GM19025 (cell line): Measurements from ENCODE around the gene PDZD4.

Experiments
- ATAC-seq: cut with Tn5 transposase; IDR thresholded peaks from one replicate; pipeline ENCODE4 v1.9.1; 2021; ENCODE audit warnings: mild to moderate bottlenecking, low read depth, moderate library complexity; ENCODE audit not compliant: unreplicated experiment

Gene PDZD4

DNA sequence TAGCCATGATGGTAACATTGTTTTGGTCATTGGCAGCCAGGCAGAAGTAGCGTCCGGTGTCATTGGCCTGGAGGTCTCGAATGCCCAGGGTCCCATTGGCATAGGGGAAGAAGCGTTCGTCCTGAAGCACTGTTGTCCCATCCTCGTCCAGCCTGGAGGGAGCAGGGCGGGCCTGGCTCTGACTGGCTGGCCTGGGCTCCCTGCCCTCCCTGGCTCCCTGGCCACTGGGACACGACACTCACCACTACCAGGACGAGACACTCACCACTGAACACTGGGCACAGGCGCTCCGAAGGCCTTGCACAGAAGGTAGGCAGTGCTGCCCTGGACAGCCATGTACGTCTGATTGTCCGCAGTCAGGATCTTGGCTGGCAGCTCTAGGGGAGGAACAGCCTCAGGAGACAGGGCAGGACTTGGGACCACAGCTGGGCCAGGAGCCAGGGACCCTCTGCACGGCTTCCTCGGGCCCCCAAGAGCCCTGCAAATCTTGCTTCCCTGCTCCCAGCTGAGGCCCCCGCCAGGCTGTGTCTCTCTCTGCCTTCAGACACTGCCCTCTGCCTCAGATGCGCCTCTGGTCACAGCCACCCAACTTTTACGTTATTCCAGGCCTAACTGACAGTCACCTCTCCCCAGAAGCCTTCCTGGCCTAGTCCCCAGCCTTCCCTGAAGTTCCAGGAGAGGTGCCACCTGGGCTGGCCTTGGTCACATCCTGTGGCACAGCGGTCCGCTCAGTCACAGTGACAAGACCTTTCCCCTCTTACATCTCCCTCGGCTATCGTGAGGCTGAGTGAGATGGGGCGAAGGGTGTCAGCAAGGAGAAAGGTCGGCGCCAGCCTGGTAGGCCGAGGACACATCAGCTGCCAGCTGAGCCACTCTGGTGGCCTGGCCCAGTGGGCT, 38.5 kb upstream of the PDZD4 start:
- no peak for ATAC-seq

DNA sequence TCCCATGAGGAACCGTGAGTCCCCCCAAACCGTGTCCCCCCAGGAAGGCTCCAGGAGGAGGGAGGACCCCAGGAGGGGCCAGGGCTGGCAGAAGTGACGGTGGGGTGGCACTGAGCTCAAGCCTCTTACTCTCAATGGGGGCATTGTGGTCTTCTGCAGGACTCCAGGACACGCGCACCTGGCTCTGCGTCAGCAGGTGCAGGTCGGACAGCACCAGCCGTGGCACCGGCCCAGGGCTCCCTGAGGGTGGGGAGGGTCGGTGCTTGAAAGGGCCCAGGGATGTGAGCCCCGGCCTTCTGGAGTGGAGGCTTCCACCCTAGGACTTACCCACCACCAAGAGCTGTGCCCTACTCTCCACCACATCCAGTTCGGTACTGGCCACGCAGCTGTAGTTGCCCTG, 37.3 kb upstream of the PDZD4 start:
- ATAC-seq, result no peak

DNA sequence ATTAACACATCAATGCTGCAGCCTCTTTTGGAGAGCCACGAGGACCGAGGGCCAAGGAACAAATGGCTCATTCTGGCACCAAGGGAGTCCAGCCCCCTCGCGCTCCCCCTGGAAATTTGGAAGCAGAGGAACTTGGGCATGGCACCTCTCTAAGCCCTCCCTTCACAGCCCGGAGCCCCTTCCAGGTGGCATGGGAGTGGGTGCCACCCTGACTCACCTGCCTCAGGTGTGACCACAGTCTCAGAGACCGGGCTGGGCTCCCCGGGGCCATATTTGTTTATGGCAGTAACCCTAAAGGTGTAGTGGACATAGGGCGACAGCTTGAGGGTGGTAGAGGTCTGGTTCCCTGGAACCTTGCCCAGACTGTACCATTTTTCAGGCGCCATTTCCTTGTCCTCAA, 36.8 kb upstream of the PDZD4 start:
- ATAC-seq, result no peak

DNA sequence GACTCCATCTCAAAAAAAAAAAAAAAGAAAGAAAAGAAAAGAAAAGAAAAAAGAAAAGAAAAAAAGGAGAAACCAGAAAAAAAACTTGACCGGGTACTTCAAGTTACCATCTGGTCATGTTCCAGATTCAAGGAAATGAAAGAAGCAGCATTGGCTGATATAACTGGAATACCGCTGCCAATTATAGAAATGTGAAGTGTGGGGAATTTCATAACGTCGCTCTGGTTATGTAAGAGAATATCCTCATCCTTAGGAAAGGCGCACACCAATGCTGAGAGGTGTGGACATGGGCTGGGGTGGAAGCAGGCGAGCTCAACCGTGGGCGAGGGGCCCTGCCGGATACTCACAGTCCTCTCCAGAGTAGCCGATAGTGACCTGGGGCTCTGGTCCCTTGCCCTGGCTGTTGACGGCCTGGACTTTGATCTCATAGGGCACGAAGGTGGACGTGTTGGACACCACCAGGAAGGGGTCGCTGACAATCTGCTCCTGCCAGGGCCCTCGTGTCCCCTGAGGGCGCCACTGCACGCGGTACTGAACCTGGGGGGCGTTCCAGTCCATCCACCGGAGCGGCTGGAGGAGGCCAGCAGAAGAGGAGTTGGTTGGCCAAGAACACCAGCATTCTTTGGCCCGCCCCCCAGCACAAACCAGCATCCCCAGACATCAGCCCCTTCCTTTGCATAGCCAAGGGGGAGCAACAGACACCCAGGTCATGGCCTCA, 36.1 kb upstream of the PDZD4 start:
- ATAC-seq, result no peak

DNA sequence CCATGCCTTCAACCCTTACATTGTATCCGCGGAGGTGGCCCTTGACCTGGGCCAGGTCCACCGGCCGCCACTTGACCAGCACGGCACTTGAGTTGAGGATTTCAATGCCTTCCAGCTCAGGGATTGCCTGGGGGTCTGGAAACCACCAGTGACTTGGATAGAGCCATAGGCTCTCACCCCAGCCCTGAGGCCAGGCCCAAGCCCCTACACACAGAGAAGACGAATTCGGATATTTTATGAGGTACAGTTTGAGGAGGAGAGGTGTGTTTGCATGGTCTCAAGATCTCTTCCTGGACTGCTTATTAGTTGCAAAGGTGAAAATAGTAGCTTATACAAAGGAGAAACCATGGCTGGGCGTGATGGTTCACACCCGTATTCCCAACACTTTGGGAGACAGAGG, 35.3 kb upstream of the PDZD4 start:
- no peak for ATAC-seq

DNA sequence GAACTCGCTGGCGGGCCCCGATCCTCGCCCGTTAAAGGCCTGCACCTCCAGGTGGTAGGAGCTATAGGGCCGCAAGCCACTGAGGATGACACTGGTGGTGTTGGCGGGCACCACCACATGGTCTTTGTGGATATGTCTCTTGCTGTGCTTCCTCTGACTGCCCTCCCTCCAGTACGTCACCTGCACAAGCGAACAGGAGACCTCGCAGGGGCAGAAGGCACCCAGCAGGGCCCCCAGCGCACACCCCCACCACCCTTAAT, 34.9 kb upstream of the PDZD4 start:
- no peak for ATAC-seq

DNA sequence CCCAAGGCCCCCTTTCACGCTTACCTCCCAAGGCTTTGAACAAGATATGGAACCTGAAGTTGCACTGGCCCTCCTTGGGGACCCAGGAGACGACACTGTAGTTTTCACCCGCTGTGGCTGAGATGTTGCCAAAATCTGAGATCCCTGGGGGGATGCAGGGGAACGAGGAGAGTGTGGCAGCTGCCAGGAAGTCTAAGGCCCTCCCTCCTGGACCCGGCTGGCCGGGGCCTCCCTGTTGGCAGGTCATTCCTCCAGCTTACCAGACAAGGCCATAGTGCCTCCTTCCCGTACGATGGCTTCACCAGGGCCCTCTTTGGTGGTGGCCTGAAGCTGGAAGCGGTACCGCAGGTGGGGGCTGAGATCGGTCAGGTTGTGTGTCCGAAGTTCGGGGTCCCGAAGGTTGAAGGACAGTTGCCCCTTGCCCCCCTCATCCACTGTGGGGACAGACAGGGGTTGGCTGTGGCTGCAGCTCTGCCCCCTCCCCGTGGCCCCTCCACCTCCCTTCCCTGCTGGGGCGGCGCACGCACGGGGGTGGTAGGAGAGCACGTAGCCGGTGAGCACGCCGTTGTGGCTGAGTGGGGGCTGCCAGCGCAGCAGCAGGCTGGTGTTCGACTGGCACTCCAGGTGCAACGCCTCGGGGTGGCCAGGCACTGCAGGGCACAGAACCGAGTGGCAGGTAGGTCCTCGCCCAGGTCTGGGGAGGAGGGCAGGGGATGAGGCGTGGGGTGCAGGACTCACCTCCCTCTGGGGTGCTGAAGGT, 34.4 kb upstream of the PDZD4 start:
- ATAC-seq, result no peak

DNA sequence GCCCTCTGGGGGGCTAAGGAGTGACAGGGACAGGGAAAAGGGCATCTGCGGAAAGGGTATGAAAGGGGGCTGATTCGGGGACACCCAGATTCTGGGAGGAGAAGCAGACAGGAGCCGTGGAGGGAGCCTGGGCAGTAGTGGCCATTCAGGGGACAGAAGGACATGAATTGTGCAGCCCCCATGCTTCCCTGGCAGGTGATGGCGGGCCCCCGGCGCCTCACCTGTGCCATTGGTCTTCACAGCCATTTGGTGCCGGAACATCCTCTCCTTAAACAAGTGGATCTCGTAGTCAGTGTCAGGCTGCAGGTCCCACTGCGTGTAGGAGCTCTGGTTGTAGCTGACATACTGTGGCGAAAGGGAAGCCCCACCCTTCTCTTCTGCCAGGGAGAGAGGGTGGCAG, 33.8 kb upstream of the PDZD4 start:
- no peak for ATAC-seq

DNA sequence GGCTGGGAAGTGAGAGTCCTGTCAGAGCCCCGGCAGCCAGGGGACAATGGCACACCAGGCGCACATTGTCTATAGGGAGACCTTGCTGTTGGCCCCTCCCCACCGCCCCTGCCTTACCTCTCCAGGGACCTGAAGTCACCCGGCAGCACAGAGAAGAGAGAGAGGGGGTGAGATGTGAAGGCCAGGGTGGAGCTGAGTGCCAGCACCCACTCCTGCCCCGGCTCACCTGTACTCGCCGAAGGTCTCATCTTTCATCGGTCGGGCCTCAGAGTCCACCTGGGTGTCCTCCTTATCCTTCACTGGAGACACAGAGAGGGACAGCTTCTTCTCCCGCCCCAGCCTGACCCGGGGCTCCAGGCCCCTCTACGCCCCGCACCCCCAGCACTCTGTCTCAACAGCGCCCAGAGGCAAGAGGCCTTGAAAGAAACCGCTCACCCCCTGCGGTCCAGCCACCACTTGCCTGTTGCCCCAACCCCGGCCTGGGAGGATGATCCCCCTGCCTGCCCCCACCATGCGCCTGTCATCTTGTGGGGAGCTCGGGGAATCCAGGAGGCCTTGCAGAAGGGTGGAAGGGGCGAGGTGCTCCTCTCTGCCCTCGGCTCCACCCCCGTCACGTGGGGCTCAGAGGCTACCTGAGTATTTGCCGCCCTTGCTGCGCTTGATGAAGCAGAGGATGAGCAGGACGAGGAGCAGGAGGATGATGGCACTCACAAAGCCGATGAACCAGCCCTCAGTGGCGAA, 33.1 kb upstream of the PDZD4 start:
- ATAC-seq, result no peak

DNA sequence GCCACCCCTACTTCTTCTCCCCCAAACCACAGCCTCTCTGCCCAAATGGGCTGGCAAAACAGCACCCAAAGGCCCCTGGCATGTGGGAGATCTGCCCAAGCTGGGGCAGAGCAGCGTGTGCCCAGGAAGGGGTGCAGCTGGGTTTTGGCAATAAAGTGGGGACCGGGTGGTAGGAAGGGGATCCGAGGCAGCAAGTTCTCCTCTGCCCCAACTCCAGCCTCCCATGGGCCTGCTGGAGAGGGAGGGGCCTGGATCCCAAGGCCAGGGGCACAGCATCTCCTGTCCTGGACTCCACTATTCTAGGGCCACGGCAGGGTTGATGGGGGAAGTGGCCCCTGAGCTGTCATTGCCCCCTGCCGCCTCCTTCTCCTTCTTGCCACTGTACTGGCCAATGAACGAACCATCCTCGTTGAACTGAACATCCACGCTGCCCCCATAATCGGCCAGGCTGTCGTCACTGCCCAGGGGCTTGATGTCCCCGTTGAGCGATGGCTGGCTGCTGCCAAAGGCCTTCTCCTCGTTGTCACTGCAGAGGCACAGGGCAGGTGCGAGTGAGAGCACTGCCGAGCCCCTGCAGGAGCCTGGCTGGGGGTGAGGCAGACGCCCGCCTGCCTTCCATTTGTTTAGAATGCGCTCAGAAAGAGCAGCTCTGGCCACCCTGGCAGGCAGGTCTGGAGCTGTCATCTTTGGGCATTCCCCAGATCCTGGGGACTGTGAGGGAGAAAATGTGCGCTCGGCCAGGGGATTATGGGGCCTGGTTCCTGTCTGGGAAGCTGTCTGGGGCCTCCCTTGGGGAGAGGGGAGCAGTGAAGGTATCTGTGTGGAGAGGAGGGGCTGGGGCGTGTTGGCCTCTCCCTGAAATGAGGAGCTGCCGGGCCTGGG, 32.3 kb upstream of the PDZD4 start:
- ATAC-seq, result no peak

DNA sequence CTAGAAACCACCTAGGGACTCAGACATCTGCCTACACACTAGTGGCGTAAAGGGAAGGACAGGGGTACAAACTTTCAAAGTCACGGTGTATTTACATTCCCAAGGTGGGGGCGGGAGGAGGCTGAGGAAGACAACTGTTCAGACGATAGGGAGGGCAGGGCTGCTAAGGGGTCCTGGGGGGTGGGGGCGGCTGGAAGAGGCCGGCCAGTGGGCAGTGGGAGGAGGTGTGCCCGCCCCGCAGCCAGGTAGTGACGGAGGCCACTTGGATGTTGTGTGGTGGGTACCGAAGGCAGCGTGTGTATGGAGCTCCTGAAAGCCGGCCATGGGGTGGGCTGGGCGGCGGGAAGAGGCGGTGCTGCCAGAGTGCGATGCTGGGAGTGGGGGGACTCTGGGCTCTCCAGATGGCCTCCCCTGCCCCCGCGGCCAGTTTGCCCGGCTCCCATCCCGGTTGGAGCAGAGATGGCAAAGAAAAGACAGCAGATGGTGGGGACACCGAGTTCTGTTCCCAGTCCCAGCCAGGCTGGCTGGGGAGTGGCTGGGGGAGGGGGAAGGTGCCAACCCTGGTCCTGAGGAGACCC, 31.5 kb upstream of the PDZD4 start:
- ATAC-seq, result no peak

DNA sequence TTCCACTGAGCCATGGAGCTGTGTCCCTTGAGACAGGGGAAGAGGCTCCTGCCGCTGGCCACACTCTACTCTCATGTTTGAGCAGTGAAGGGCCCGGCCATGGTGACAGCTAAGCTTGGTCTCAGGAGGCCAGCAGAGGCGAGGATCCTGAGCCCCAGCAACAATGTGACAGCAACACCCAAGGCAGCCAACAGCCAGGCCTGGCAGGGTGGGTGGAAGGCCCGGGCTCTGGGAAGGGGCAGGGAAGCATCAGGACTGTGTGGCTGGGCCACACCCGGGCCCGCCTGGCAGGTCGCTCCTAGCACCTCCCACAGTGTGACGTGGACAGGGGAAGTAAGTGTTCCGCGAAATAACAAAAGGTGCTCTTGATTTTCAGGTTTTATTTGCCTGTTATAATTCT, 30.8 kb upstream of the PDZD4 start:
- no peak for ATAC-seq

DNA sequence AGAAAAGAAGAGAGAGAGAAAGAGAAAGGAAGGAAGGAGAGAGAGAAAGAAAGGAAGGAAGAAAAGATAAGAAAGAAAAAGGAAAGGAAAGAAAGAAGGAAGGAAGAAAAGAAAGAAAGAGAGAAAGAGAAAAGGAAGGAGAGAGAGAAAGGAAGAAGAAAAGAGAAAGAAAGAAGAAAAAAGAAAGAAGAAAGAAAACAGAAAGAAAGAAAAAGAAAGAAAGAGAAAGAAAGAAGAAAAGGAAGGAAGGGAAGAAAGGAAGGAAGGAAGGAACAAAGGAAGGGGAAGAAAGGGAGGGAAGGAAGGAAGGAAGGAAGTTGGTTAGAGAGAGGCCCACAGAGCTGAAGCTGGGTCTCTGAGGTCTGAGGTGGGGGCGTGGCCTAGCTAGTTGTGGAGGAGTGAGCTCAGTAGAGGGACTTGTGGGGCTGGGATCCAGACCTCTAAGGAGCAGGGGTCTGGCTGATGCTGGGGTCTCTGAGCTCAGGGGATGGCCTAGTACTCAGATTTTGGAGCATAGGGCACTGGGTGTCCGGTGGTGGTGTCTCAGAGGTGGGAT, 27.1 kb upstream of the PDZD4 start:
- ATAC-seq, result no peak

DNA sequence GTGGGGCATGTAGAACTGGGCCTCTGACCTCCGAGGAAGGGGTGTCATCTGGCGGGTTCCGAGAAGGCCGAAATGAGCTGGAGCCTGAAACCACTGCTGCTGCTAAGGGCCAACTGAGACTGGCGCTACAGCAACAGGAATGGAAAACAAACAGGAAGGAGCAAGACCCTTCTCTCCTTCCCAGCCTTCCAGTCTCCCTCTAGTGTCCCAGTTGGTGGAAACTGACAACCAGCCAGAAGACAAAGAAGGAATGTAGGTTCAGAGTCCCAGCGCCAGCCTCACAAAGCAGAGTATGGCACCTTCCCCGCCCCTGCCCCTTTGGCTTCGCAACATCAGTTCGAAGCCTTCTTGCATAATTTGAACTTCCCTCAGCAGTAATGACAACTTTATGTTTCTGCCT, 24.4 kb upstream of the PDZD4 start:
- ATAC-seq, result no peak

DNA sequence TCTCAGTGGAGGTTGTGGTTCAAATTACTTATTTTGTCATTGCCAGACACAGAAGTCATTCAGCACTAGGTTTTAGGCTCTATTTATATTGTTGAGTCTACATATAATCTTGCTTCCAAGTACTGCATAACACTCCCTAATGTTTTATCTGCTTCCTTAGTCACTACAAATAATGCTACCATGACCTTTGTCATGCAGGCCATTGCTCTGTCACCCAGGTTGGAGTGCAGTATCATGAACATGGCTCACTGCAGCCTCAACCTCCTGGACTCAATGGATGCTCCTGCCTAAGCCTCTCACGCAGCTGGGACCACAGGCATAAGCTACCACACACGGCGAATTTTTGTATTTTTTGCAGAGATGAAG, 23.5 kb upstream of the PDZD4 start:
- no peak for ATAC-seq

DNA sequence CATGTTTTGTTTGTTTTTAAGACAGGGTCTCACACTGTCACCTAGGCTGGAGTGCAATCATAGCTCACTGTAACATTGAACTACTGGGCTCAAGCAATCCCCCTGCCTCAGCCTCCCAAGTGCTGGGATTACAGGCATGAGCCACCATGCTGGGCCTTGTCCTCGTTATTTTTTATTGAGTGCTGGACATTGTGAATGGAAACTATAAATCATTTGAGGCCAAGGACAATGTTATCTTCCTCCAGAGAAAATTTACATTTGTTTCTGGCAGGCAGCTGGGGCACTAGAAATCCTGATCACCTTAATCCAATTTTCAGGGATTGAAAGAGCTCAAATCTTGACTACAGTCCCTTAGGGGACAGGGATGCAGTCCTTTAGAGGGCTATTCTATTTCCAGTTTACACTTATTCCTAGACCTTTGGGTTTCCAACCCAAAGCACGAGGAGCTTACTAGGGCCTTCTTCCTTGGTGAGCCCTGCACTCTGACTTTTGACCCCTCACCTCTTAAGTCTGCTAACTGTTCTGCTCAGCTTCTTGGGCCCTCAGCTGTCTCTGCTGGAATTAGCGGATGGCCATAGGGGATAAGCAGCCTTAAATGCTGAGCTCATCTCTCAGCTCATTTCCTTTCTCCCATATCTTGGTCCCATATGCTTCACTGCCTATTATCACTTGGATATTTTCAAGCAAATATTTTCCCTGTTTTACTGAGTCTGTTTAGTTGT, 23.0 kb upstream of the PDZD4 start:
- ATAC-seq, result no peak

DNA sequence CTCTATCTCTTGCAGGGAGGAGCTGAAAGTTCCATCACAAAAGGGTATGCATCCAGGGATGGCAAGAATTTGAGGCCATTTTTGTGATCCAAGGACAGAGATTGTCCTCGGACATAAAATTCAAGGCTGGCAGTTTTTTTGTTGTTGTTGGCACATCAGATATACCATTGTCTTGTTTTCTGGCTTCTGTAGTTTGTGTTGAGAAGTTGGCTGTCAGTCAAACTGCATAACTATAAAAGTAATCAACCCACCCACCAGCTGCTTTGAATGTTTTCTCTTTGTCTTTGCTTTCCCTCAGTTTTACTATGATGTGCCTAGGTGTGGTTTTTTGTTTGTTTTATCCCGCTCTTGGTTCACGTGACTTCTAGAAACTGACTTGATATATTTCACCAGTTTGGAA, 21.6 kb upstream of the PDZD4 start:
- ATAC-seq, result no peak

DNA sequence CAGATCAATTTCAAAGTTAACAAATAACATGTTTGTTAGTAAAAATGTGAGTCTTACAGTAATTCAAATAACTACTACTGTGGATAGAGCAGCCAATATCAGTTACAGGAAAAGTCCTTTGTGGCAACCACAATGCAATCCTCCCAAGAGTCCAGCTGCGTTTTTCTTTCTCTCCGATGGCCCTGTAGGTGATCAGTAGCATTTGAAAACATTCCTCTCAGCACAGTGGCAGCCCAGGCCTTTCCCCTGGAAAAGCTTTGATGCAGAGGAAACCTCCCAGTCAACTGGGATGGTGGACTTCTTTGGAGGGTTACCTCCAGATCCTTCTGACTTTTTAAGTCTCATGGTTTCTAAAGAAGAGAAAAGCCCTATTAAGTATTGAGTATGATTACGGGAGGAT, 18.0 kb upstream of the PDZD4 start:
- ATAC-seq, result no peak

DNA sequence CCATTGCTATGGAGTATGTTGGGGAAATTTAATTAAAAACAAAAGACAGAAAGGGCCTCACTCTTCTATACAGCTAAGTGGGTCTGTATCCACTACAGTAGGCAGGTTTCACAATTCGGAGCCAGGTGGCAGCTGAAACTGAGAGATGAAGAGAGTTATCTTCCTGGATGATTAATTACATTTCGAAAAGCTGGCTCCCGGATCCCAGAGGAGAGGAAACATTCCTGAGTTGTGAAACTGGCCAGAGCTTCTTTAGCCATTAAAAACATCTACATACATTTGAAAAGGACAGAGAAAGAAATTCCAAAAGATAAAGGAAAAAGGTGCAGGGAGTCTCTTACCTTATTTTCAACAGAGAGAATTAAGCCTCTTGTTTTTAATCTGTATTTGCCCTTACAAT, 15.5 kb upstream of the PDZD4 start:
- no peak for ATAC-seq
